ENCODE results near the gene AOPEP.

DNA sequence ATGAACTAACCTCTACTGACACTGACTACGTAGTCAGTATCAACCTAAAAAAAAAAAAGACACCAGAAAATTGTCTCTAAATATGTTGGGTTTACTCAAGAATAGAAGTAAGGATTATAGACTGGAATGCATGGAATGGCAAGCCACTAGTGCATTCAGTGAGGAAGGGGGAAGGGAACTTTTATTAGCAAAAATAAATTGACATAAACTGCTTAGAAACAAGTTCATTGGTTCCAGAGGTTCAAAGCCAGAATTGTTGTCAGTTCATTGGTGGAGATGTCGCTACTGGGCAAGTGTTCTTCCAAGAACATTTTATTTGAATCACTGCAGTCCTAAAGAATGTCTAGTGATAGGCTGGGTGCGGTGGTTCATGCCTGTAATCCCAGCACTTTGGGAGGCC is 26.1 kb upstream of the AOPEP start:
- TF ChIP-seq, protein P1, sequence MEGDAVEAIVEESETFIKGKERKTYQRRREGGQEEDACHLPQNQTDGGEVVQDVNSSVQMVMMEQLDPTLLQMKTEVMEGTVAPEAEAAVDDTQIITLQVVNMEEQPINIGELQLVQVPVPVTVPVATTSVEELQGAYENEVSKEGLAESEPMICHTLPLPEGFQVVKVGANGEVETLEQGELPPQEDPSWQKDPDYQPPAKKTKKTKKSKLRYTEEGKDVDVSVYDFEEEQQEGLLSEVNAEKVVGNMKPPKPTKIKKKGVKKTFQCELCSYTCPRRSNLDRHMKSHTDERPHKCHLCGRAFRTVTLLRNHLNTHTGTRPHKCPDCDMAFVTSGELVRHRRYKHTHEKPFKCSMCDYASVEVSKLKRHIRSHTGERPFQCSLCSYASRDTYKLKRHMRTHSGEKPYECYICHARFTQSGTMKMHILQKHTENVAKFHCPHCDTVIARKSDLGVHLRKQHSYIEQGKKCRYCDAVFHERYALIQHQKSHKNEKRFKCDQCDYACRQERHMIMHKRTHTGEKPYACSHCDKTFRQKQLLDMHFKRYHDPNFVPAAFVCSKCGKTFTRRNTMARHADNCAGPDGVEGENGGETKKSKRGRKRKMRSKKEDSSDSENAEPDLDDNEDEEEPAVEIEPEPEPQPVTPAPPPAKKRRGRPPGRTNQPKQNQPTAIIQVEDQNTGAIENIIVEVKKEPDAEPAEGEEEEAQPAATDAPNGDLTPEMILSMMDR (IDR thresholded peaks at IDR 0.05) = no peak
- no peak for TF ChIP-seq POLR2A (IDR thresholded peaks at IDR 0.05)

All from heart left ventricle (tissue), 13 donors.